Smooth muscle cell (in vitro differentiated cells): Measurements from ENCODE around the gene ERC1. TPM values are rescaled to one million over a fixed set of nuclear protein-coding genes. Genes with fewer than 3 reads are reported as not detected.

Experiments
- DNase-seq: peaks from one replicate; lab custom pipeline; 2025; ENCODE audit not compliant: unreplicated experiment; lab: John Stamatoyannopoulos, UW
- H2AFZ ChIP-seq: fragments of 200-600 bp; sonication (generic); 2 replicates; pipeline ENCODE4 v1.6.0; 2016; ENCODE audit warnings: antibody characterized with exemption, low read depth, mild to moderate bottlenecking
- H3F3A ChIP-seq: fragments of 200-600 bp; sonication (generic); 2 replicates; pipeline ENCODE4 v1.6.0; 2017; ENCODE audit warnings: antibody characterized with exemption, low read depth
- H3K27ac ChIP-seq: fragments of 200-600 bp; sonication (generic); 2 replicates; pipeline ENCODE4 v1.5.1; 2016; ENCODE audit warnings: low read depth, mild to moderate bottlenecking
- H3K27me3 ChIP-seq: fragments of 200-600 bp; sonication (generic); 2 replicates; pipeline ENCODE4 v1.6.1; 2016; ENCODE audit warnings: low read depth, mild to moderate bottlenecking
- H3K36me3 ChIP-seq: fragments of 200-600 bp; sonication (generic); 2 replicates; pipeline ENCODE4 v1.5.1; 2016; ENCODE audit warnings: low read depth
- H3K4me1 ChIP-seq: fragments of 200-600 bp; sonication (generic); 2 replicates; pipeline ENCODE4 v1.5.1; 2016; ENCODE audit warnings: low read depth
- H3K4me2 ChIP-seq: fragments of 200-600 bp; sonication (generic); 2 replicates; pipeline ENCODE4 v1.6.0; 2016; ENCODE audit warnings: mild to moderate bottlenecking
- H3K4me3 ChIP-seq: fragments of 200-600 bp; sonication (generic); 2 replicates; pipeline ENCODE4 v1.5.1; 2016; ENCODE audit warnings: mild to moderate bottlenecking
- H3K79me2 ChIP-seq: fragments of 200-600 bp; sonication (generic); 2 replicates; pipeline ENCODE4 v1.6.0; 2016; ENCODE audit warnings: low read depth, mild to moderate bottlenecking
- H3K9ac ChIP-seq: fragments of 200-600 bp; sonication (generic); 2 replicates; pipeline ENCODE4 v1.6.0; 2016; ENCODE audit warnings: low read depth
- H3K9me3 ChIP-seq: fragments of 200-600 bp; sonication (generic); replicated peaks from 2 replicates; pipeline ENCODE4 v1.5.1; 2016; ENCODE audit warnings: low read depth
- H4K20me1 ChIP-seq: fragments of 200-600 bp; sonication (generic); 2 replicates; pipeline ENCODE4 v1.6.0; 2016; ENCODE audit warnings: low read depth
- CTCF ChIP-seq: fragments of 200-600 bp; sonication (generic); IDR thresholded peaks from 2 replicates; pipeline ENCODE4 v1.5.1; 2017; ENCODE audit warnings: borderline replicate concordance, mild to moderate bottlenecking, antibody characterized with exemption; ENCODE audit not compliant: insufficient read depth, poor library complexity, severe bottlenecking
- WGBS: methylation state at CpG from one replicate; pipeline ENCODE4 v1.1.7; 2016; ENCODE audit warnings: low lambda C conversion rate; 5-methylcytosine and 5-hydroxymethylcytosine counted together
- polyA plus RNA-seq: library from polyadenylated mRNA; unstranded; fragments of >200 nt; fragmentation: Nextera tagmentation; extraction: Ambion mirVana; gene quantifications from 2 replicates; pipeline ENCODE4 v1.2.1, GENCODE V29; 2016
- total RNA-seq: library from RNA; depleted of rRNA; stranded (reverse); fragments of >200 nt; gene quantifications from 2 replicates; pipeline ENCODE4 v1.2.3, GENCODE V29; 2014

ERC1 gene
- total and polyA plus RNA-seq, 2 experiments from 2014 or later: 13.8 to 17.6 TPM

GRCh38 chr12:977156-977555 is 13.9 kb upstream of the ERC1 start:
- H3K27me3 ChIP-seq: no peaks in the 10 kb centered on the region
- H4K20me1 ChIP-seq: no peaks in the 10 kb centered on the region
- no peak overlapping the region for H3K27ac ChIP-seq
- no peaks in the 10 kb centered on the region for H3K36me3 ChIP-seq
- no peak for TF ChIP-seq CTCF
- H3K79me2 ChIP-seq: no peaks in the 10 kb centered on the region
- H3K4me3 ChIP-seq: no peak overlapping the region
- H3K9me3 ChIP-seq: no peaks in the 10 kb centered on the region
- H3K4me1 ChIP-seq: no peaks in the 10 kb centered on the region
- no peak overlapping the region for H3K9ac ChIP-seq
- H3F3A ChIP-seq: no peaks in the 10 kb centered on the region
- no peak overlapping the region for H3K4me2 ChIP-seq
- H2AFZ ChIP-seq: no peak overlapping the region
- WGBS: 98% methylated on average over 4 of the region's 4 CpGs
- no peak for DNase-seq

GRCh38 chr12:979349-979748 is 11.7 kb upstream of the ERC1 start:
- Histone ChIP-seq H3K36me3 (no peaks in the 10 kb centered on the region), H3K4me3 (no peak overlapping the region), H3K4me1 (no peaks in the 10 kb centered on the region), H3F3A (no peaks in the 10 kb centered on the region), H4K20me1 (no peaks in the 10 kb centered on the region), H3K4me2 (no peak overlapping the region), H3K27me3 (no peaks in the 10 kb centered on the region), H3K9me3 (no peaks in the 10 kb centered on the region), H3K27ac (no peak overlapping the region), H2AFZ (no peak overlapping the region), H3K79me2 (no peaks in the 10 kb centered on the region), H3K9ac (no peak overlapping the region)
- TF ChIP-seq CTCF: no peak
- WGBS: 80% methylated on average over 5 of the region's 5 CpGs
- DNase-seq: no peak

- Histone ChIP-seq H3K36me3 (no peaks in the 10 kb centered on the region), H3K9ac (no peak overlapping the region), H3K9me3 (no peaks in the 10 kb centered on the region), H3K79me2 (no peaks in the 10 kb centered on the region), H3F3A (no peaks in the 10 kb centered on the region), H3K27me3 (no peaks in the 10 kb centered on the region), H3K4me3 (no peak overlapping the region), H3K4me1 (no peaks in the 10 kb centered on the region), H4K20me1 (no peaks in the 10 kb centered on the region), H2AFZ (no peak overlapping the region), H3K4me2 (no peak overlapping the region), H3K27ac (no peak overlapping the region)
- no peak for TF ChIP-seq CTCF
- DNase-seq: no peak
- WGBS: 93% methylated on average over 8 of the region's 8 CpGs
These were observed 9.7 kb upstream of the ERC1 start for GRCh38 chr12:981176-981828.

GRCh38 chr12:981961-982360 is 9.1 kb upstream of the ERC1 start:
- no peak for DNase-seq
- Histone ChIP-seq H2AFZ (no peak overlapping the region), H3K36me3 (no peaks in the 10 kb centered on the region), H3K27ac (no peak overlapping the region), H4K20me1 (no peaks in the 10 kb centered on the region), H3F3A (no peaks in the 10 kb centered on the region), H3K79me2 (no peaks in the 10 kb centered on the region), H3K4me2 (no peak overlapping the region), H3K4me1 (no peaks in the 10 kb centered on the region), H3K4me3 (no peak overlapping the region), H3K27me3 (no peaks in the 10 kb centered on the region), H3K9me3 (no peaks in the 10 kb centered on the region), H3K9ac (no peak overlapping the region)
- no peak for TF ChIP-seq CTCF
- 59% methylated on average over 3 of the region's 3 CpGs for WGBS
